HUES6 (cell line): Measurements from ENCODE around the gene C1QC.

Experiments
- H3K27ac ChIP-seq: 2 replicates; pipeline ENCODE4 v1.7.0; 2013; ENCODE audit warnings: low read depth, mild to moderate bottlenecking, low read length, inconsistent platforms
- H3K27me3 ChIP-seq: 2 replicates; pipeline ENCODE4 v1.6.1; 2013; ENCODE audit warnings: low read length; ENCODE audit not compliant: control insufficient read depth, insufficient read depth
- H3K36me3 ChIP-seq: 2 replicates; pipeline ENCODE4 v1.6.1; 2013; ENCODE audit warnings: low read length; ENCODE audit not compliant: control insufficient read depth, insufficient read depth
- H3K4me1 ChIP-seq: 2 replicates; pipeline ENCODE4 v1.6.1; 2013; ENCODE audit warnings: low read length; ENCODE audit not compliant: control insufficient read depth, insufficient read depth
- H3K4me3 ChIP-seq: 2 replicates; pipeline ENCODE4 v1.5.1; 2013; ENCODE audit warnings: low read depth, low read length
- H3K9ac ChIP-seq: one replicate; pipeline ENCODE4 v1.6.1; 2013; ENCODE audit warnings: mild to moderate bottlenecking, low read length
- H3K9me3 ChIP-seq: 2 replicates; pipeline ENCODE4 v1.6.1; 2013; ENCODE audit warnings: low read depth, low read length; ENCODE audit not compliant: control insufficient read depth, insufficient read depth

The C1QC gene

GRCh38 chr1:22681556-22682276 lies 38.3 kb downstream of the C1QC start:
- Histone ChIP-seq H3K36me3 (no peaks in the 10 kb centered on the region), H3K27me3 (no peaks in the 10 kb centered on the region), H3K9ac (no peak overlapping the region), H3K4me1 (peaks cover 14% of the 10 kb centered on the region; the same call in 1 of the 2 replicates), H3K9me3 (no peaks in the 10 kb centered on the region), H3K27ac (no peak overlapping the region), H3K4me3 (no peak overlapping the region)

DNA sequence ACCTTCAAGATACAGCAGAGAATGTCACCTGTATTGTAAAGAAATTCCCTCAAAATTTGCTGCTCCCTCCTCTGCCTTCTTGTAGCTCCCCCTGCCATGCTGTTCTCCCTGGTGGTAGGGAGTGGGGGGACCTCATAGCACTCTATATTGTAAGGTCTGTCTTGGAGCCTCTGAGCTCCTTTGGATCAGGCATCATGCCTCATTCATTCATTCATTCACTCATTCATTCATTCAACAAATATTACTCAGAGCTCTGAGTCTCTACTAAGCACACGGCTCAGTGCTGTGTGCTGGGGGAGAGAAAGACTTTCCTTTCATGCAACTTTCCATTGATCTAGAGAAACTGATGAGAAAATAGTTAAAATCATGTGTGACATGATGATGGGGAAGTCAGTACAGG lies 40.1 kb downstream of the C1QC start:
- Histone ChIP-seq H3K4me3 (no peak overlapping the region), H3K9ac (no peak overlapping the region), H3K27me3 (no peaks in the 10 kb centered on the region), H3K36me3 (no peaks in the 10 kb centered on the region), H3K4me1 (peaks cover 10% of the 10 kb centered on the region; the same call in 1 of the 2 replicates), H3K27ac (no peak overlapping the region), H3K9me3 (no peaks in the 10 kb centered on the region)

GRCh38 chr1:22685591-22686059 lies 42.2 kb downstream of the C1QC start:
- Histone ChIP-seq H3K36me3 (no peaks in the 10 kb centered on the region), H3K9me3 (no peaks in the 10 kb centered on the region), H3K9ac (no peak overlapping the region), H3K4me3 (no peak overlapping the region), H3K4me1 (peaks cover 13% of the 10 kb centered on the region; the same call in 1 of the 2 replicates), H3K27ac (no peak overlapping the region), H3K27me3 (no peaks in the 10 kb centered on the region)

GRCh38 chr1:22687191-22687590 lies 43.8 kb downstream of the C1QC start:
- Histone ChIP-seq H3K27me3 (no peaks in the 10 kb centered on the region), H3K27ac (no peak overlapping the region), H3K4me3 (no peak overlapping the region), H3K36me3 (no peaks in the 10 kb centered on the region), H3K4me1 (peaks cover 13% of the 10 kb centered on the region; the same call in 1 of the 2 replicates), H3K9ac (no peak overlapping the region), H3K9me3 (no peaks in the 10 kb centered on the region)

- H3K27me3 ChIP-seq, result no peaks in the 10 kb centered on the region
- no peak overlapping the region for H3K27ac ChIP-seq
- H3K4me3 ChIP-seq, result no peak overlapping the region
- peaks cover 13% of the 10 kb centered on the region; the same call in 1 of the 2 replicates for H3K4me1 ChIP-seq
- H3K9ac ChIP-seq, result no peak overlapping the region
- no peaks in the 10 kb centered on the region for H3K9me3 ChIP-seq
- no peaks in the 10 kb centered on the region for H3K36me3 ChIP-seq
Observed at GRCh38 chr1:22688466-22688865, 45.0 kb downstream of the C1QC start.

- Histone ChIP-seq H3K4me3 (no peak overlapping the region), H3K27ac (no peak overlapping the region), H3K9me3 (no peaks in the 10 kb centered on the region), H3K4me1 (peaks cover 13% of the 10 kb centered on the region; the same call in 1 of the 2 replicates), H3K36me3 (no peaks in the 10 kb centered on the region), H3K27me3 (no peaks in the 10 kb centered on the region), H3K9ac (no peak overlapping the region)
Observed at GRCh38 chr1:22689505-22689904, 46.1 kb downstream of the C1QC start.

DNA sequence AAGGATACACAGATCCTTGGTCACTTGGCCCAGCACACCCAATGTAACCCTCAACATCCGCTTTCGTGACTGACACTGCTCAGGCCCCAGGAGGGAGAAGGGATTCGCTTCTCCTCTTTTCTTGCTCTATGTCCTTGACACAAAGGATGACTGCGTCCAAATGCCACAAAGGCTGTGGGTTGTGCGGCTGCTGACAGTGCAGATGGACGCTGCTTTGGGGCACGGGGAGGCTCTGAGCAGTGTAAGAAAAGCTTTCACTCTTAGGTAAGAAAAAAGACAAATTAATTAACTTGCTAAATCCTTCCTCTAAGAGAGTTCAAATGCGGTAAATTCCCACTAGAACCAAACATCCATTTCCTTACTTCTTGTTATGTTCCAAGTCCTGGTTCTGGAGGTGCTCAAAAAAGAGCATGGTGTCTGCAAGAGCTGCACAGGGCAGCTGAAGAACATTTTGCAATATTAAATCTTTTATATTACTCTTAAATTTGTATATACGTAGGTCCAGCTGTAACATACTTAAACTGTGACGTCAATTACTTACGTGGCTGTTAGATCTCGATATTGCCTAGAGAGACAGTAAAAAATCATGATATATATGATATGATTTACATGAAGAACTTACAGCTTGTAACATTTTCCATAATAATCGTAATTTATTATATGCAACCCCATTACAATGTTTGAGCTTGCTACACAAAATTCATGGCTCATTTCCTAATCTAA lies 47.8 kb downstream of the C1QC start:
- Histone ChIP-seq H3K4me1 (peaks cover 7% of the 10 kb centered on the region; the same call in 1 of the 2 replicates), H3K9ac (no peak overlapping the region), H3K9me3 (no peaks in the 10 kb centered on the region), H3K27me3 (no peaks in the 10 kb centered on the region), H3K27ac (no peak overlapping the region), H3K36me3 (no peaks in the 10 kb centered on the region), H3K4me3 (no peak overlapping the region)

DNA sequence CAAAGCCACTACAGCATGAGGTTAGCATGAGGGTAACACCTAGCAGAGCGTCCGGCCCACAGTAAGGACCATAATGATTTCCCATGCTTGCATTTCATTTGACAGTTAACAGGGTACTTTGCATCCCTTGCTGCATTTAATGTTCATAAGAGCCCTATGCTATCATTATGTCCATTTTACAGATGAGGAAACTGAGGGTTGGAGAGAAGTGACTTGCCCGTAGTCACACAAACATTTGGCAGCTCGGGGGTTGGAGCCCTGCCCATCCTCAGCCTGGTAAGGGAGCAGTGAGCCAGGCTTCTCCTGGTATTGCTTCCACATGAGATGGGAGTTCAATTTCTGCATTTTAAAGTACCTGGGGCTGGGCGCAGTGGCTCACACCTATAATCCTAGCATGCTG lies 50.7 kb downstream of the C1QC start:
- H3K27me3 ChIP-seq, result no peaks in the 10 kb centered on the region

GRCh38 chr1:22696610-22697009 lies 53.2 kb downstream of the C1QC start:
- Histone ChIP-seq H3K36me3 (no peaks in the 10 kb centered on the region), H3K27ac (no peak overlapping the region), H3K27me3 (no peaks in the 10 kb centered on the region), H3K4me3 (no peak overlapping the region), H3K9ac (no peak overlapping the region), H3K4me1 (no peaks in the 10 kb centered on the region), H3K9me3 (no peaks in the 10 kb centered on the region)

More for the DNA sequence above, 50.7 kb downstream of the C1QC start:
- H3K4me1 ChIP-seq, result peaks cover 6% of the 10 kb centered on the region; the same call in 1 of the 2 replicates
- H3K9ac ChIP-seq, result no peak overlapping the region
- no peaks in the 10 kb centered on the region for H3K9me3 ChIP-seq
- no peak overlapping the region for H3K27ac ChIP-seq
- no peaks in the 10 kb centered on the region for H3K36me3 ChIP-seq
- no peak overlapping the region for H3K4me3 ChIP-seq
